ENCODE measurements around the gene KRCC1. TPM values are rescaled to one million over a fixed set of nuclear protein-coding genes. Genes with fewer than 3 reads are reported as not detected.

KRCC1 gene
- total and polyA plus RNA-seq, 9 of the 15 experiments (the other 6 are each of a cell fraction or from before 2014, with no cell fraction given): 1.9 to 6.0 (median 2.2) TPM

- TF ChIP-seq PRDM10 (IDR thresholded peaks at IDR 0.05; ENCODE audit: partially characterized antibody) (no peak), MEF2D (tag; conservative IDR thresholded peaks at IDR 0.05; ENCODE audit: low read depth) (no peak), BRF2 (IDR thresholded peaks at IDR 0.05; ENCODE audit: borderline replicate concordance, insufficient read depth, insufficient read length) (no peak), ZC3H8 (IDR thresholded peaks at IDR 0.05) (no peak), SOX6 (IDR thresholded peaks at IDR 0.05) (0 out of 2 replicates have a peak, but pooled peaks have one; percentile 11), ZNF239 (CRISPR knock-in tag; IDR thresholded peaks at IDR 0.05) (no peak), ZNF785 (CRISPR knock-in tag; IDR thresholded peaks at IDR 0.05) (no peak), DPF2 (IDR thresholded peaks at IDR 0.05) (no peak; the same call in 1 of the 2 replicates), MEF2A (IDR thresholded peaks at IDR 0.05; ENCODE audit: control insufficient read depth, low read depth, low read length) (no peak), HNRNPUL1 (IDR thresholded peaks at IDR 0.05; ENCODE audit: low read length) (no peak), ETV1 (tag; conservative IDR thresholded peaks at IDR 0.05; ENCODE audit: low read depth) (peak; percentile 53), ZNF830 (CRISPR knock-in tag; IDR thresholded peaks at IDR 0.05) (no peak), NR4A1 (CRISPR knock-in tag; IDR thresholded peaks at IDR 0.05) (no peak), NR4A1 (tag; IDR thresholded peaks at IDR 0.05) (no peak), THAP7 (CRISPR knock-in tag; IDR thresholded peaks at IDR 0.05) (no peak), MED1 (CRISPR knock-in tag; IDR thresholded peaks at IDR 0.05; ENCODE audit: borderline replicate concordance) (no peak), MXD1 (CRISPR knock-in tag; IDR thresholded peaks at IDR 0.05; ENCODE audit: borderline replicate concordance, poor library complexity, severe bottlenecking) (no peak), SIX5 (IDR thresholded peaks at IDR 0.05; ENCODE audit: borderline replicate concordance in 1 of 2, insufficient read depth in 1 of 2, low read depth in 1 of 2, low read length in 2 of 2) (no peak), PTTG1 (tag; IDR thresholded peaks at IDR 0.05; ENCODE audit: low read depth) (no peak), PHF20 (IDR thresholded peaks at IDR 0.05; ENCODE audit: partially characterized antibody) (no peak), ASH1L (IDR thresholded peaks at IDR 0.05; ENCODE audit: borderline replicate concordance, low read depth, partially characterized antibody) (peak; percentile 19), MTA1 (IDR thresholded peaks at IDR 0.05; ENCODE audit: borderline replicate concordance) (no peak), ZNF133 (CRISPR knock-in tag; IDR thresholded peaks at IDR 0.05) (no peak), HDAC1 (IDR thresholded peaks at IDR 0.05) (no peak), SMARCE1 (IDR thresholded peaks at IDR 0.05) (no peak)
Measured at GRCh38 chr2:88055371-88056128, at the start of gene KRCC1 (continued).
